Fibroblast of lung (primary cell): ENCODE data around the gene PEDS1. TPM values are rescaled to one million over a fixed set of nuclear protein-coding genes. Genes with fewer than 3 reads are reported as not detected.

Source experiments
- DNase-seq, 2 donors: peaks; one replicate each; pipeline versions ENCODE4 v3.0.0 to v3.0.0-alpha.2; 2010; ENCODE audit warnings: low read depth in 2 of 2
- H2AFZ ChIP-seq: 2 replicates; pipeline ENCODE4 v1.5.1; 2012; ENCODE audit warnings: low read length, control low read depth, inconsistent platforms
- H3K27ac ChIP-seq: 2 replicates; pipeline ENCODE4 v1.5.1; 2011; ENCODE audit warnings: low read length, control low read depth; ENCODE audit not compliant: insufficient read depth
- H3K27me3 ChIP-seq: 2 replicates; pipeline ENCODE4 v1.5.1; 2011; ENCODE audit warnings: mild to moderate bottlenecking, low read length; ENCODE audit not compliant: control insufficient read depth, insufficient read depth
- H3K36me3 ChIP-seq: 2 replicates; pipeline ENCODE4 v1.5.1; 2011; ENCODE audit warnings: low read length; ENCODE audit not compliant: control insufficient read depth, insufficient read depth
- H3K4me1 ChIP-seq: 2 replicates; pipeline ENCODE4 v1.5.1; 2011; ENCODE audit warnings: low read length; ENCODE audit not compliant: control insufficient read depth, insufficient read depth; ENCODE audit errors: extremely low read depth
- H3K4me2 ChIP-seq: 2 replicates; pipeline ENCODE4 v1.5.1; 2011; ENCODE audit warnings: low read length, control low read depth; ENCODE audit not compliant: insufficient read depth; ENCODE audit errors: extremely low read depth
- H3K4me3 ChIP-seq, 4 experiments: fragments of 200-600 bp in 1 of 4; sonication (generic) in 1 of 4; replicated peaks in 1 of 4; 2 replicates each; pipeline ENCODE4 v1.5.1; 2011 to 2016; ENCODE audit warnings: low read length in 4 of 4, low read depth in 3 of 4, mild to moderate bottlenecking in 3 of 4, control low read depth in 2 of 4, inconsistent platforms in 1 of 4, mixed read lengths in 1 of 4; ENCODE audit not compliant: insufficient read depth in 1 of 4; ENCODE audit errors: control extremely low read depth in 1 of 4
- H3K79me2 ChIP-seq: 2 replicates; pipeline ENCODE4 v1.5.1; 2012; ENCODE audit warnings: mild to moderate bottlenecking, low read length, inconsistent platforms; ENCODE audit not compliant: control insufficient read depth, insufficient read depth
- H3K9ac ChIP-seq: 2 replicates; pipeline ENCODE4 v1.5.1; 2011; ENCODE audit warnings: mild to moderate bottlenecking, low read length, control low read depth; ENCODE audit not compliant: insufficient read depth
- H3K9me3 ChIP-seq: 2 replicates; pipeline ENCODE4 v1.5.1; 2012; ENCODE audit warnings: low read depth, low read length; ENCODE audit not compliant: control insufficient read depth, insufficient read depth
- H4K20me1 ChIP-seq: 2 replicates; pipeline ENCODE4 v1.5.1; 2011; ENCODE audit warnings: low read length; ENCODE audit not compliant: control insufficient read depth, insufficient read depth; ENCODE audit errors: extremely low read depth
- CTCF ChIP-seq, 2 donors: IDR thresholded peaks in 1 of 2; conservative IDR thresholded peaks in 1 of 2; 1 replicate in 1 of 2; 2 replicates in 1 of 2; pipeline ENCODE4 v1.5.1; 2011 to 2012; ENCODE audit warnings: low read length in 2 of 2, control low read depth in 1 of 2, inconsistent platforms in 1 of 2, low read depth in 1 of 2, mild to moderate bottlenecking in 1 of 2
- EZH2 ChIP-seq: IDR thresholded peaks from 2 replicates; pipeline ENCODE4 v1.5.1; 2012; ENCODE audit warnings: low read length, control low read depth, mild to moderate bottlenecking; ENCODE audit errors: missing control alignments
- polyA plus RNA-seq, 2 donors: library from polyadenylated mRNA; depleted of rRNA in 1 of 2; stranded (reverse) in 1 of 2; unstranded in 1 of 2; fragments of >200 nt; gene quantifications; 2 replicates each; pipeline ENCODE4 v1.2.1, GENCODE V29; 2011 to 2012; ENCODE audit warnings: missing spikeins in 1 of 2
- total RNA-seq: library from RNA; depleted of rRNA; stranded (reverse); fragments of >200 nt; gene quantifications from 2 replicates; pipeline ENCODE4 v1.2.1, GENCODE V29; 2014

PEDS1 gene
- total and polyA plus RNA-seq, 2 donors (not counting 1 experiment from before 2014, with no cell fraction given) = 8.3 to 56.9 TPM

- Histone ChIP-seq H3K79me2 (peaks cover 41% of the 10 kb centered on the region), H3K9ac (peak overlapping the region; percentile 99), H3K4me3 (peak overlapping the region; percentile 63 to 99 (median 83)), H3K27me3 (no peaks in the 10 kb centered on the region), H3K9me3 (no peaks in the 10 kb centered on the region), H3K4me1 (peaks cover 9% of the 10 kb centered on the region), H3K4me2 (peak overlapping the region; percentile 72), H3K36me3 (peaks cover 16% of the 10 kb centered on the region), H3K27ac (peak overlapping the region; percentile 98), H4K20me1 (no peaks in the 10 kb centered on the region), H2AFZ (no peak overlapping the region)
- peak; percentile 90 to 93 for DNase-seq
- TF ChIP-seq EZH2 (no peak), CTCF (conservative IDR thresholded peaks at IDR 0.05 in 1 of 2, IDR thresholded peaks at IDR 0.05 in 1 of 2; ENCODE audit: low read depth in 1 of 2, low read length in 2 of 2) (no peak)
These were observed 39.1 kb upstream of the PEDS1 start for GRCh38 chr20:50192364-50193198.

- peak overlapping the region; percentile 99 for H3K9ac ChIP-seq
- no peak overlapping the region for H2AFZ ChIP-seq
- H4K20me1 ChIP-seq = no peaks in the 10 kb centered on the region
- H3K36me3 ChIP-seq = peaks cover 16% of the 10 kb centered on the region
- H3K9me3 ChIP-seq = no peaks in the 10 kb centered on the region
- peaks cover 41% of the 10 kb centered on the region for H3K79me2 ChIP-seq
- H3K27me3 ChIP-seq = no peaks in the 10 kb centered on the region
- no peak overlapping the region for H3K4me2 ChIP-seq
- peaks cover 9% of the 10 kb centered on the region for H3K4me1 ChIP-seq
- TF ChIP-seq EZH2 (no peak), CTCF (conservative IDR thresholded peaks at IDR 0.05 in 1 of 2, IDR thresholded peaks at IDR 0.05 in 1 of 2; ENCODE audit: low read depth in 1 of 2, low read length in 2 of 2) (no peak)
- H3K27ac ChIP-seq = peak overlapping the region; percentile 98
- peak overlapping the region; percentile 63 to 99 (median 83) for H3K4me3 ChIP-seq
- peak in 1 of 2 donors; percentile 60 for DNase-seq
These were observed 38.2 kb upstream of the PEDS1 start for GRCh38 chr20:50191544-50192363.

- H3K9me3 ChIP-seq = no peaks in the 10 kb centered on the region
- H2AFZ ChIP-seq = no peak overlapping the region
- no peak for DNase-seq
- H3K79me2 ChIP-seq = peaks cover 41% of the 10 kb centered on the region
- H4K20me1 ChIP-seq = no peaks in the 10 kb centered on the region
- peak overlapping the region; percentile 99 for H3K9ac ChIP-seq
- peaks cover 16% of the 10 kb centered on the region for H3K36me3 ChIP-seq
- TF ChIP-seq EZH2 (no peak), CTCF (conservative IDR thresholded peaks at IDR 0.05 in 1 of 2, IDR thresholded peaks at IDR 0.05 in 1 of 2; ENCODE audit: low read depth in 1 of 2, low read length in 2 of 2) (no peak)
- H3K4me3 ChIP-seq = peak overlapping the region; percentile 30 to 84 (median 72)
- peaks cover 9% of the 10 kb centered on the region for H3K4me1 ChIP-seq
- no peak overlapping the region for H3K4me2 ChIP-seq
- H3K27me3 ChIP-seq = no peaks in the 10 kb centered on the region
- H3K27ac ChIP-seq = peak overlapping the region; percentile 98
These were observed 37.6 kb upstream of the PEDS1 start for GRCh38 chr20:50191065-50191543.
